IPS-18c (cell line): ENCODE measurements around the gene ZNF599.
A peak's percentile ranks its signal among the peaks of the same experiment; 100 is the strongest.

Experiments
- H3K4me3 ChIP-seq: 2 replicates; pipeline ENCODE4 v1.7.0; 2013; ENCODE audit warnings: low read depth, mild to moderate bottlenecking, low read length, moderate library complexity; ENCODE audit not compliant: insufficient read depth
- H3K9me3 ChIP-seq: one replicate; pipeline ENCODE4 v1.6.1; 2013; ENCODE audit warnings: mild to moderate bottlenecking, low read length, moderate library complexity; ENCODE audit not compliant: control insufficient read depth, insufficient read depth

ZNF599 gene

DNA sequence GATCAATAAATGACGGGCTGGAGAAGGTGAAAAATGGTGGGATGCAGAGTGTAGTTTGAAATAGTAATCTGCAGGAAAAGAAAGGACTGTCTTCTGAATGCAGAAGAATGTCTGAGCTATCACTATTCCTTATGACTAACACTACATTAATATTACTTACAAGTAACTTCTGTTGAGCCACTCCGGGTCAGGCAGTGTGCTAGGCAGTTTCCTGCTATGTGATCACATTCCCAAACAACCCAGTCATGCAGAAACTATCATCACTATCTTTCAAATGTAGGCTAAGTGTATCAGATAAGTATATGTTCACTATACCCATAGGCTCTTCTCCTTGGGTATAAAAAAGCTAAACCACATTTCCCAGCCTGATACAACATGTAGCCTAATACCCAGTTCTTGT, 6.6 kb downstream of the ZNF599 start:
- Histone ChIP-seq H3K9me3 (peaks cover 6% of the 10 kb centered on the region), H3K4me3 (no peak overlapping the region)

DNA sequence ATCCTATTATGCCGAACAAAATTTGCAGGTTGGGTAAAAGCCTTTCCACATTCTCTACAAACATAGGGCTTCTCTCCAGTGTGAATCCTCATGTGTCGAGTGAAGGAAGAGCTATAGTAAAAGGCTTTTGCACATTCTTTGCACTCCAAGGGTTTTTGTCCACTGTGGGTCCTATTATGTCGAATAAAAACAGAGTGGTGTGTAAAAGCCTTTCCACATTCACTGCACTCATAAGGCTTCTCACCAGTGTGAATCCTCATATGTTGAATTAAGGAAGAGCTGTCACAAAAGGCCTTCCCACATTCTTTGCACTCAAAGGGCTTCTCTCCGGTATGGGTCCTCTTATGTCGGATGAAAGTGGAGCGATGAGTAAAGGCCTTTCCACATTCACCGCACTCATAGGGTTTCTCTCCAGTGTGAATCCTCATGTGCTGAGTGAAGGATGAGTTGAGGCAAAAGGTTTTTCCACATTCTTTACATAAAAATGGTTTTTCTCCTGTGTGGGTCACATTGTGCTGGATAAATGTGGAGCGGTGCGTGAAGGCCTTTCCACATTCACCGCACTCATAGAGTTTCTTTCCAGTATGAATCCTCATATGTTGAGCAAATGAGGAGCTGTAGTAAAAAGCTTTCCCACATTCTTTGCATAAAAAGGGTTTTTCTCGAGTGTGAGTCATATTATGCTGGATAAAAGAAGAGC, 13.6 kb downstream of the ZNF599 start:
- Histone ChIP-seq H3K4me3 (no peak overlapping the region), H3K9me3 (peaks cover 14% of the 10 kb centered on the region)

DNA sequence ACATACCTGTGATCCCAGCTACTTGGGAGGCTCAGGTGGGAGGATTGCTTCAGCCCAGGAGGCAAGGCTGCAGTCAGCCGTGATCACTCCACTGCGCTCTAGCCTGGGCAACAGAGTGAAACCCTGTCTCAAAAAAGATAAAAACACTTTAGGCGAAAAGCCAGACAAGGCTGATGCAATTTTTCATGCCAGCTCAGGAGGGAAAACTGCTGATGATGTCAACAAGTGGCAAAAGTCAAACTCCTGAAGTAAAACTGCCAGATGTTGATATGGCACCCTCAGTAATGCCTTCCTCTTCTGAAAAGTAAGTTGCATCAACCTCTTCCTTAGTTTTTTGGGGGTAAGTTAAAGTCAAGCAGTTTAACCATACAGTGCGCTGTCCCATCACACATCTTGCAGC, 15.6 kb downstream of the ZNF599 start:
- Histone ChIP-seq H3K4me3 (no peak overlapping the region), H3K9me3 (peaks cover 18% of the 10 kb centered on the region)

DNA sequence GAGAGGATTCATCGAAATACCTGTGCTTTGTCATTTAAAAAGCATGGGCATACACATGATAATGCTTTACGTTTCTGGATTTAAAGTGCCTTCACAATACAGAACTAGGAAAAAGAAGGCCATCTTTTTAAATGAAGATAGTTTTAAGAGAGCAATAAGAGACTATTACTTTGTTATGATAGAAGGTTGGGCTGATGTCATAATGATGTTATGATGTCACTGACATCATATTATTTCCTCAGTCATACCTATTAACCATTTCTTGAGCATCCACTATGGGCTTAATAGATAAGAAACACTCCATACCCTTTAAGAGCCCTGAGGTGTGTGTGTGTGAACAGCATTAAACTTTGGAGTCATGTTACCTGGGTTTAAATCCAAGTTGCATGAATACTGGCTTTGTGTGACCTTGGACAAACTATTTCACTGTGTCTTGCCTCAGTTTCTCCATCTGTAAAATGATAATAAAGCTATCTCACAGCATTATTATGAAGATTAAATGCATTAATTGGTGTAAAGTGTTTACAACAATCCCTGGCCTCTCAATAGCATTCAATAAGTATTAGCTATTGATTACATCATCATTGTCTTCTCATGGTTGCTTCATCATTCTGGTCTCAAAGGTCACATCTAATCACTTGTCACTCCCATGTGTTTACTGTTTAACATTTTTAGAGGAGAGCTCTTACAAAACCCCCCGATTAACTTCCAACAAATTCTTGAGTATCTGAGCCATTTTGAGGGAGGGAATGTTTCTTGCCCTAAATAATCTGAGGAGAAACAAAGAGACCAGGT, 27.9 kb downstream of the ZNF599 start:
- Histone ChIP-seq H3K9me3 (no peaks in the 10 kb centered on the region), H3K4me3 (no peak overlapping the region)

DNA sequence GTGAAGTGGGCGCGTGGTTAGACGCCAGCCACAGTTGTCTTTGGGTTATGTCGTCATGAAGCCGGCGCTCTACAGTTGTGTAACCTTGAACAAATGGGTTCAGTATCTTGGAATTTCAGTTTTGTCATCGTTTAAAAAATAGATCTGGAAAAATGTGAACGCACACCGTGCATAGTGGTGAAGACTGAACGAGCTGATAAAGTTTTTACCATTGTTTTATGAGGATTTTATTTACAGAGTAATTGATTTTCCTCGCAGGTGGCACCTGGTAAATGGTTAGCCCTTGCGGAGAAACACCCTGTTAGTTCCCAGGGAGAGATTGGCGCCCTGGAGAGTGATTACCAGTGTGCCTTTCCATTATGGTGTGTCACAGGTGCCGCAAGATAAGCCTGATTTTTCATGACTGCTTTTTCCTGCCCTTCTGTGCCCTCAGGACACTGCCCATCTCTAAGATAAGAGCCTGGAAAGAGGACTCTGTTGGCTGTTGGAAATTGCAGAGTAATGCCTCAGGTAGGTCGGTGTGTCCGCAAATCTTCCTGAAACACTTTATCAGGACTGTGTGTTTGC, 38.4 kb downstream of the ZNF599 start:
- peak overlapping the region; percentile 99 for H3K4me3 ChIP-seq
- no peaks in the 10 kb centered on the region for H3K9me3 ChIP-seq

DNA sequence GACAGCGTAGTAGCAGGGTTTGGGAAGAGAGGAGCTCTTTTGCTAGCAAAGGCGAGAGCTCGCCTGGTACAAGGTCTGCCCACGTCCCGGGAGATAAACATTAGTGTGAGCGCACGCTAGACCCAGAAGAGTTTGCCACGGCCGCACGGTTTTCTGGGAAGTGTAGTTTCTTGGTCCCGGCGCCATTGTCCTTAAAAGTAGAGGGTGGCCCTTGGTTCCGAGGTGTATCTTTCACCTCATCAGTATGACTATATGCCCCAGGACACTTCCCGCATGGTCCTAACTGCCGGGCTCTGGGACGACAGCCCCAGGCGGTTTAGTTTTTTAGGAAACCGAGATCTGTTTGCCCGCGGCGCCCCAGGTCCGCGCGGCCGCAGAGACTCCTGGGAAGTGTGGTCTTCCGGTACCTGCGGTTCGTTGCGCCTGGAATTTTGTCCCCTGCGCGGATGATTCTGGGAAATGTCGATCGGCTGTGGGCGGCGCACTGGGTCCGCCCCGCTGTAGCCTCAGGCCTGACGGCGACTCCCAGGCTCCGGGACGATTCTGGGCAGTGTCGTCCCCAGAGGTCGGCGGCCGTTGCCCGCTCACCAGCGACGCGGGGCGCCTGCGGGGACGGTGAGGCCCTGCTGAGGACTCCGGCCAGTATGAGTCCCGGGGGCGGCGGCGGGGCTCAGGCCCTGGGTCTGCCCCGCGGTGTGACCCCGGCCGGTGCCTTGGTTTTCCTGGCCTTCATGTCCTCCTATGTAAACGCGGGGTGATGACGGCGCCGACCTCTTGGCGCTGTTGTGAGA, 39.1 kb downstream of the ZNF599 start, which contains the start of gene ZNF181:
Gene ZNF181 (plus strand): TSS at position 498 of the 791 bp plus-strand sequence. CDS start 795 bp downstream, outside the sequence.
- H3K4me3 ChIP-seq = peak within 1 kb of the TSS; percentile 99

DNA sequence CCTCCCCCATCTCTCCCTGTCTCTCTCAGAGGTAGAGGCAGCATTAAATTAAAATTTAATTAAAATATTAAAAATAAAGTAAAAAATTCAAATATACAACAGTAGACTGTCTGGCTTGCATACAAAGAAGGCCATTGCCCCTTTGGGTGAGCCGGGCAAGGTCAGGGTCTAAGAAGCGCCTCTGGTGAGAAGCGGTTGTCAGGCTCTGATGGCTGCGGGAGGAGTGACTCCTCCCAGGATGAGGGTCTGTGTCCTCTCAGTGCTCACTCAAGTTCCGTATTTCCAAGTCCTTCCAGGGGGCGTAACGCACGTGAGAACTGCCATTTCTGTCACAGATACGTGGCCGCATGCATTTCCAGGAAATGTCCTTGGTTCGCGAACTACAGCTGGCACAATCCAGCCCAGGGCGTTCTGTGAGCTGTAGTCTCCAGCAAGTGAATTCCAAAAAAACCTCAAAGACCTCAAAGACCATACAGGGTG, 39.7 kb downstream of the ZNF599 start:
- Histone ChIP-seq H3K9me3 (no peaks in the 10 kb centered on the region), H3K4me3 (peak overlapping the region; percentile 99)

More for the DNA sequence above, 39.1 kb downstream of the ZNF599 start, which contains the start of gene ZNF181:
- H3K9me3 ChIP-seq = no peaks in the 10 kb centered on the region

DNA sequence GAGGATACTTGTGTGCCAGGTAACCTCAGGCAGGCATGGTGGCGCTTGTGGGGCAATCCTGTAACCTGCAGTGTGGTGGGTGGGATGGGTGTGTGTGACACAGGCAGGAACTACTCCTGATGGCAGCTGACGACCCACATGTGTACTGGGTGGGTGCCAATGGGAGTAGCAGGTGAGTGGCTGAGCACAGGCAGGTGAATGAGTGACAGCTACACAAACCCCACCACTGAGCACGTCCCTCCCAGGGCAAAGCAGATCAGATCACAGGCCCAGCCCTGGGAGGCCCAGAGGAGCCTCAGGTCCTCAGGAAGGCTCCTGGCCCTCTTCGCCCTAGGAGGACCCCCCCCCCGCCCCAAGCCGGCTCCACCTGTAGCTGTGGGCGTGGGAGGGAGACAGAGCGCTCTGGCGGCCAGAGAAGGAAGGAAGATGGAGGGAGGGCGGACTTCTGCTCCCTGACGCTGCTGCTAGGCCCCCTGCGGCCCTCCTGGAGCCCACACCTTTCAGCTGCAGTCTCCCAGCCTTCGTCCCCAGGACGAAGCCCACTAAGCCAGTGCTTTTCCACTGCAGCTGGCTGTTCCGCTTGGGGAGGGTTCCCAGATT, 40.3 kb downstream of the ZNF599 start:
- Histone ChIP-seq H3K9me3 (no peaks in the 10 kb centered on the region), H3K4me3 (peak overlapping the region; percentile 99; the same call in 1 of the 2 replicates)

DNA sequence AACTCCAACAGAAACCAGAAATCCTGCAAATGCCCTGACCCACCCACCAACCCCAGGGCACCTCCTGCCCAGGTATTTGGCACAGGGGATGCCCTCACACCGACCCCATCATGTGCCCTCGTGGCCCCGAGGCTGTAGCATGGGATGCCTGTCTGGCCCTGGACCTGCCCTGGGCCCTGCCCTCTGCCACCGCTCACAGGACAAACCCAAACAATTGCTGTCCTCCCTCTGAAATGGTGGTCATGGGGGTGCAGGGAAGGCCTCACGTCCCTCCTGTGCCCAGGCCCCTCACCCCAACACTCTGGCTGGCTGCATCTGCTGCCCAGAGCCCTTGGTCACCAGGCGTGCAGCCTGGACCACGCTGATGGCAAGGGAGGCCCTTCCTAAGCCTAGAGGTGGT, 41.1 kb downstream of the ZNF599 start:
- H3K4me3 ChIP-seq = no peak overlapping the region

DNA sequence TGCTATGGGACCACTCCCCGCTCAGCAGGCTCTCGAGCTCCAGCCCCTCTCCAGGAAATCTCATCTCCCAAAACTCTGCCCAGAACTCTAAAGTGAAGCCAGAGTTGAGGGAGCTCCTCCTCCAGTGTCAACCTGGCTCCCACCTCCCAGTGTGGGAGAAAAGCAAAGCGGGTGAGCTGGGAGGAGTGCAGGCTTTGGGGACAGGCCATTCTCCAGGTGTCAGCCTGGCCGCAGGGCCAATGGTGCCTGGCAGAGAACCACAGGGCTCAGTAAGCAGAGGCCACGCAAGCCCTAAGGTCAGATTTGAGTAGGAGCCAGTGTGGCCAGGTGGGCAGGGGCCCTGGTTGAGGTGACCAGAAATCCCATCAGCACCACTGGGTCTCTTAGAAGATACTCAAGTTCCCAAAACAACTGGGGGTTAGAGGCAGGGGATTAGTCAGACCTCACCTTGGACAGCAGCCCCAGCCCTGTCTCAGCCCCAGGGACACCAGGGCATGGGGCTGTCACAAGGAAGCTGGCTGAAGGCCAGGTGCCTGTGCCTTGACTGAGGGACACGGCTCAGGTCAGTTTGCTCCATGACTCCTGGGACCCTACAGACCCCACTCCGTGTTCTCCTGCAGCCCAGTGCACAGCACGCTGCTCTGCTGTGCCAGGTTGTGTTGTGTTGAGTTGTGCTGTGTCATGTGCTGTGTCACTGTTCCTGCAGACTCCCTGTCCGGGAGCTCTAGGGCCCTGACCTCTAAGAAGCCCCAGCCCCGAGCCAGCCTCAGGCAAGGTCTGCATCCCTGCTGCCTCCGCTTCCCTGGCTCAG, 41.8 kb downstream of the ZNF599 start:
- no peak overlapping the region for H3K4me3 ChIP-seq
- H3K9me3 ChIP-seq = no peaks in the 10 kb centered on the region

More for the DNA sequence above, 41.1 kb downstream of the ZNF599 start:
- no peaks in the 10 kb centered on the region for H3K9me3 ChIP-seq

DNA sequence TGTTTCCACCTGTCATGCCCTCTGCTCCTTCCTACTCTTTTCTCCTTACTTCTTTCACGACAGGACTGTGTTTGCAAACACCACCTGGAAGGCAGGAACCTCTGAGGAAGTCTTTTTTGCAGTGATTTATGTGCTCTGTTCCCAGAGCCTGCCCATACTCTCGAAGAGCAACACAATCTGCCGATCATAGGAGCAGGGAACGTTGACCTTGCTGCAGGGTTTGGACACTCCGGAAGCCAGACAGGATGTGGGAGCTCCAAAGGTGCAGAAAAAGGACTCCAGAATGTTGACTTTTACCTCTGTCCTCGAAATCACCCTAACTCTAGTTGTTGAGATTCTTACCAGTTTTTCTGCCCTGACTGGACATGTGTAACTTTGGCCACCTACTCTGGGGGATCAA, 47.6 kb downstream of the ZNF599 start:
- Histone ChIP-seq H3K9me3 (peaks cover 2% of the 10 kb centered on the region), H3K4me3 (no peak overlapping the region)

DNA sequence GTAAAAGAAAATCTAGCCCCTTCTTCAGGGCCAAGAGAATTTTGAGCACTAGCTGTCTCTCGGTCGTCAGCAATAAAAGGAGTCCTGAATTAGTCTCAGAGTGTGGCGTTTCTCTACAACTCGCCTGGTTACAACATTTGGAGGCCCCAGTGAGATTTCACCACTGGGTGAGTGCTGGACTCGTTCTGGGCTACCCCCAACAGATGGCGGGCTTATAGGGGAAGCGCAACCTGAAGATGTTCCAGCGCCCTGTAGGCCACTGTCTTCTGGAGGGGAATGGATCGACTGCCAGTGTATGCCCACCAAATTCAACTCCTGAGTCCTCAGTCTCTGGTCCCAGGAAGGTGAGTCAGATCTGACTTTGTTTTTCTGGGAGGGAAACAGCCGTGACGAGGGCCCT, 50.7 kb downstream of the ZNF599 start:
- H3K9me3 ChIP-seq = peaks cover 2% of the 10 kb centered on the region
- no peak overlapping the region for H3K4me3 ChIP-seq

DNA sequence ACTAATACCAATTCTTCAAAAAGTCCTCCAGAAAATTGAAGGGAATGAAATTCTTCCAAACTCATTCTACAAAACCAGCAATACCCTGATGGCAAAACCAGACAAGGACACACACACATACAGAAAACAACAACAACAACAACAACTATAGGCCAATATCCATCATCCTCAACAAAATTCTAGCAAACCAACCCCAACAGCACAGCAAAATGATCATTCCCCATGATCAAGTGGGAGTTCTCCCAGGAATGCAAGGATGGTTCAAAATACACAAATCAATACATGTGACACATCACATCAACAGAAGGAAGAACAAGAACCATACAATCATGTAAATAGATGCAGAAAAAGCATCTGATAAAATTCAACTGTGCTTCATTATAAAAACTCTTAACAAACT, 57.7 kb downstream of the ZNF599 start:
- Histone ChIP-seq H3K9me3 (peaks cover 8% of the 10 kb centered on the region), H3K4me3 (no peak overlapping the region)

DNA sequence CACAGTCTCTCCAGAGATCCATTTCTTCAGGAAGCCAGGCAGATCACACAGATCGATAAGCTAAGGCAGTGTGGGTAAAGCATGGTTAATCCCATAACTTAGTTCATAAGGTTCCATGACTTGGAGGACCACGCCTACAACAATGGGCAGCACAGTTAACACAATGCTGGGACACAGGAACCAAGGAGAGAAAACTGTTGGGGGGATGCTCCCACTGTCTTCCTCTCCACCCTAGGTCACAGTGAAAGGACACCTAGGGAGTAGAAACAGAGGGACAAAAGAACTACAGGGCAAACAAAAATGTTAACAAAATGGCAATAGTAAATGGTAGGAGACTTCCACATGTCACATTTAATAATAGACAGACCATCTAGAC, 59.8 kb downstream of the ZNF599 start:
- Histone ChIP-seq H3K4me3 (no peak overlapping the region), H3K9me3 (peaks cover 8% of the 10 kb centered on the region)

DNA sequence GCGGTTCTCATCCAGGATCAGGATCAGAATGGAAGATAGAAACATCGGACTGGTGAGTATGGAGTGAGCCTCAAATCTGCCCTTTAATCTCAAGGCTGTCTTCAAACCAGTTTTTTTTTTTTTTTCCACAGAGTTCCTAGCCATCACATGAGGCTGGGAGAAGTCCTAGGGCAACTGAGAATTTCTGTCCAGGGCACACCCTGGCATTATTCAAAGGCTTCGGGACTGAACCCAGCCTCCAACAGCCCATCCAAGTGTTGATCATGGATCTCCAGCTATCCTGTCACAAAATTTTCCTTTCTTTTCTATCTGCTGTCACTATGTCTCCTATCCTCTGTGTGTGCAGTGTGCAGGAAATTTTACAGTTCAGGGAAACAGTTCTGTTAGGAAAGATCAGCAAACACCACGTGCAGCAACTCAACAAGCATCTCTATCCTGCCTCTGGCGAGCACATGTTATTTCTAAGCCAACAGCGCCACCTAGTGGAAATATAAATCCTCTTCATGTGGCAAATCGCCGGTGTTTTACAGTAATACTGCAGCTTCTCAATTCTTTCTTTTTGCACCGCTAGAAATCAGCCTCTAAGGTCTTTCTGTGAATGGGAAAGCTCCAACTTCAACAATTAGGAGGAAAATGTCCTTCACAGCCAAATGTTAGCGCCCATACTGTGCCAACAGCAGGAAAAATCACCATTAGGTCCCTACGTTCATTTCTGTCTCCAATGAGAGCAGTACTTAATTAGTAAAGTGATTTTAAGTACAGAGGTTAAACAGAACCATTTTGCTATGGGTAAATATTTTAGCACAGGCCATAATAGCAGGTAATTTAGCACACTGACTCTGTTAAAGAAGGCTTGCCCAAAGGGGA, 60.4 kb downstream of the ZNF599 start:
- H3K4me3 ChIP-seq = no peak overlapping the region
- peaks cover 8% of the 10 kb centered on the region for H3K9me3 ChIP-seq
